HepG2 (cell line): ENCODE results near the gene CTCF. TPM values are rescaled to one million over a fixed set of nuclear protein-coding genes. Genes with fewer than 3 reads are reported as not detected.

Experiments
- ATAC-seq: fragments of 200-7000 bp; cut with Tn5 transposase; 3 replicates; pipeline ENCODE4 v1.9.1; 2020; ENCODE audit warnings: mild to moderate bottlenecking, moderate library complexity
- BruUV-seq: library from RNA; stranded (reverse); fragments of 400-500 nt; replicated peaks from 2 replicates; lab custom pipeline; 2021; lab: Mats Ljungman, UMichigan
- CTCF ChIA-PET: fragments of 300-600 bp; formaldehyde crosslinking; extraction: SDS; loops from one replicate; lab custom pipeline; 2021; ENCODE audit warnings: low total read pairs, inconsistent platforms, low intra/inter-chr PET ratio; lab: Yijun Ruan, JAX
- POLR2A ChIA-PET: fragments of 350-600 bp; sonication (Branson Sonifier 250); formaldehyde crosslinking; loops from one replicate; lab custom pipeline; 2020; ENCODE audit warnings: antibody characterized with exemption, inconsistent platforms; lab: Yijun Ruan, JAX
- DNase-seq: peaks from one replicate; pipeline ENCODE4 v3.0.0-alpha.2; 2015; ENCODE audit warnings: low spot score
- FAIRE-seq: peaks from 3 replicates; lab custom pipeline; 2011; peaks lifted over from hg19 to GRCh38; lab: Jason Lieb, UNC
- H2AFZ ChIP-seq: one replicate; pipeline ENCODE4 v1.6.1; 2011; ENCODE audit warnings: low read length, inconsistent platforms
- H3K27ac ChIP-seq: fragments of 300-600 bp; 3 replicates; pipeline ENCODE4 v1.8.0; 2011; ENCODE audit warnings: mixed run types, mild to moderate bottlenecking, mixed read lengths, low read length, inconsistent platforms; ENCODE audit not compliant: insufficient read depth; ENCODE audit errors: extremely low read length
- H3K27me3 ChIP-seq, 2 experiments: fragments of 200-600 bp in 1 of 2; 2 replicates in 1 of 2; 3 replicates in 1 of 2; pipeline versions ENCODE4 v1.6.0 to v1.8.0; 2011; ENCODE audit warnings: low read length in 2 of 2, mild to moderate bottlenecking in 2 of 2, moderate library complexity in 2 of 2, inconsistent platforms in 1 of 2; ENCODE audit not compliant: insufficient read depth in 2 of 2, control insufficient read depth in 1 of 2
- H3K36me3 ChIP-seq, 2 experiments: fragments of 200-600 bp in 1 of 2; replicated peaks in 1 of 2; 2 replicates in 1 of 2; 3 replicates in 1 of 2; pipeline versions ENCODE4 v1.5.1 to v1.8.0; 2011; ENCODE audit warnings: low read length in 2 of 2, inconsistent platforms in 1 of 2; ENCODE audit not compliant: insufficient read depth in 2 of 2, control insufficient read depth in 1 of 2
- H3K4me1 ChIP-seq: 2 replicates; pipeline ENCODE4 v1.5.1; 2012; ENCODE audit warnings: low read length, inconsistent platforms; ENCODE audit not compliant: insufficient read depth
- H3K4me2 ChIP-seq: 2 replicates; pipeline ENCODE4 v1.6.0; 2011; ENCODE audit warnings: low read depth, low read length, inconsistent platforms
- H3K4me3 ChIP-seq, 3 experiments: fragments of 200-600 bp in 1 of 3; sonication (generic), shearing (Covaris generic) in 1 of 3; replicated peaks in 1 of 3; 2 replicates each; pipeline ENCODE4 v1.5.1; 2011 to 2016; ENCODE audit warnings: low read length in 3 of 3, inconsistent platforms in 2 of 3, low read depth in 2 of 3, mild to moderate bottlenecking in 2 of 3, control low read depth in 1 of 3, mixed read lengths in 1 of 3; ENCODE audit not compliant: insufficient read depth in 1 of 3
- H3K79me2 ChIP-seq: one replicate; pipeline ENCODE4 v1.6.1; 2011; ENCODE audit warnings: low read length, inconsistent platforms; ENCODE audit not compliant: insufficient read depth
- H3K9ac ChIP-seq: 2 replicates; pipeline ENCODE4 v1.6.0; 2011; ENCODE audit warnings: mild to moderate bottlenecking, low read depth, low read length, inconsistent platforms; ENCODE audit not compliant: insufficient read depth
- H3K9me3 ChIP-seq: 2 replicates; pipeline ENCODE4 v1.5.1; 2012; ENCODE audit warnings: mild to moderate bottlenecking, low read length
- H4K20me1 ChIP-seq: 2 replicates; pipeline ENCODE4 v1.6.0; 2011; ENCODE audit warnings: inconsistent platforms, mild to moderate bottlenecking, low read length, moderate library complexity; ENCODE audit not compliant: insufficient read depth
- GLI4 ChIP-seq: sonication (generic); formaldehyde crosslinking; IDR thresholded peaks from 2 replicates; pipeline ENCODE4 v1.5.1; 2020; ENCODE audit warnings: missing genetic modification reagents, mild to moderate bottlenecking, moderate library complexity, borderline replicate concordance
- HOXD1 ChIP-seq: sonication (generic); formaldehyde crosslinking; IDR thresholded peaks from 2 replicates; pipeline ENCODE4 v1.5.0; 2020; ENCODE audit warnings: missing genetic modification reagents
- KAT2B ChIP-seq: fragments of 150-350 bp; IDR thresholded peaks from 2 replicates; pipeline ENCODE4 v1.6.1; 2014; ENCODE audit warnings: low read depth, low read length, borderline replicate concordance
- SMC3 ChIP-seq: IDR thresholded peaks from 2 replicates; pipeline ENCODE4 v1.6.1; 2011; ENCODE audit warnings: low read length, improper control_type of control experiment
- TOE1 ChIP-seq: sonication (generic); formaldehyde crosslinking; IDR thresholded peaks from 2 replicates; pipeline ENCODE4 v1.4.0; 2020; ENCODE audit warnings: mild to moderate bottlenecking, missing genetic modification reagents
- ZBTB7B ChIP-seq: sonication (generic); formaldehyde crosslinking; IDR thresholded peaks from 2 replicates; pipeline ENCODE4 v1.4.0; 2020; ENCODE audit warnings: missing genetic modification reagents
- ZKSCAN8 ChIP-seq: IDR thresholded peaks from 2 replicates; pipeline ENCODE4 v1.6.1; 2016; ENCODE audit warnings: borderline replicate concordance, missing genetic modification reagents, missing compliant biosample characterization
- ZNF12 ChIP-seq: sonication (generic); formaldehyde crosslinking; IDR thresholded peaks from 2 replicates; pipeline ENCODE4 v1.5.0; 2020; ENCODE audit warnings: missing genetic modification reagents
- ZNF543 ChIP-seq: sonication (generic); formaldehyde crosslinking; IDR thresholded peaks from 2 replicates; pipeline ENCODE4 v1.4.0; 2020; ENCODE audit warnings: mild to moderate bottlenecking, missing genetic modification reagents
- WGBS: methylation state at CpG from one replicate; pipeline ENCODE4 v1.1.6; 2017; ENCODE audit warnings: low lambda C conversion rate; 5-methylcytosine and 5-hydroxymethylcytosine counted together
- in situ Hi-C: cut with HindIII; loops from 2 replicates; pipeline ENCODE4 v1.10.0; 2017; ENCODE audit warnings: low pct_unique_long_range_greater_than_20kb; ENCODE audit not compliant: extremely low pct_ligation_motif_present
- intact Hi-C: fragments of 100-400 bp; cut with micrococcal nuclease; formaldehyde crosslinking; loops from one replicate; pipeline ENCODE4 v1.10.0; 2022; ENCODE audit not compliant: unreplicated experiment
- polyA plus RNA-seq, 8 experiments: library from polyadenylated mRNA; depleted of rRNA in 3 of 8; stranded (reverse) in 7 of 8; unstranded in 1 of 8; fragments of >200 nt; fragmentation: Illumina TruSeq in 4 of 8; extraction: Trizol in 4 of 8; gene quantifications; 2 replicates each; pipeline versions ENCODE4 v1.2.1 to v1.2.3, GENCODE V29; 2011 to 2016; ENCODE audit warnings: low read depth in 4 of 8, missing spikeins in 1 of 8, mixed read lengths in 1 of 8; ENCODE audit not compliant: insufficient read depth in 1 of 8
- total RNA-seq, 5 experiments: library from RNA; depleted of rRNA; stranded (reverse); fragments of >200 nt; fragmentation: Illumina TruSeq; extraction: Trizol; gene quantifications; 2 replicates each; pipeline ENCODE4 v1.2.3, GENCODE V29; 2016; ENCODE audit warnings: low read depth in 1 of 5
- TF ChIP-seq, protein P1 (sequence below): IDR thresholded peaks from 2 replicates; pipeline ENCODE4 v1.6.1; 2016; ENCODE audit warnings: missing compliant biosample characterization, missing genetic modification reagents, borderline replicate concordance
- TF ChIP-seq, protein P2 (sequence below): sonication (generic); formaldehyde crosslinking; IDR thresholded peaks from 2 replicates; pipeline ENCODE4 v1.5.1; 2020; ENCODE audit warnings: mild to moderate bottlenecking, missing genetic modification reagents, moderate library complexity
- TF ChIP-seq, protein P3 (sequence below): IDR thresholded peaks from 2 replicates; pipeline ENCODE4 v1.6.1; 2016; ENCODE audit warnings: mild to moderate bottlenecking
- TF ChIP-seq, protein P4 (sequence below): sonication (generic); formaldehyde crosslinking; IDR thresholded peaks from 2 replicates; pipeline ENCODE4 v1.9.0; 2021; ENCODE audit warnings: missing genetic modification reagents, borderline replicate concordance
- TF ChIP-seq, protein P5 (sequence below): sonication (generic); formaldehyde crosslinking; IDR thresholded peaks from 2 replicates; pipeline ENCODE4 v1.8.1; 2023; ENCODE audit warnings: mild to moderate bottlenecking, missing genetic modification reagents

CTCF gene
- total and polyA plus RNA-seq, 2 of the 13 experiments (the other 11 are each of a cell fraction or from before 2014, with no cell fraction given): 19.5 to 37.5 TPM

DNA sequence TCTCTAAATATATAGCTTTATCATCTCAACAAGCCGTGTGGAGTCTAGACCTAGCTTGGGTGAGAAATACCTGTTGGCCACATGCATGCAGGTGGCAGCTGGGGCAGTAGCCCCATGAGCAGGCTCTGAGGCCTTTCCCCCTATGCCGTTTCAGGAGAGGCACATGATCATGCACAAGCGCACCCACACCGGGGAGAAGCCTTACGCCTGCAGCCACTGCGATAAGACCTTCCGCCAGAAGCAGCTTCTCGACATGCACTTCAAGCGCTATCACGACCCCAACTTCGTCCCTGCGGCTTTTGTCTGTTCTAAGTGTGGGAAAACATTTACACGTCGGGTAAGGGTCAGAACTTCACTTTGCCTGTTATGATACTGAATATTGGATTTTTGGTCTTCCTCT, 65.9 kb downstream of the CTCF start (continued):
- TF ChIP-seq ZNF543 (CRISPR knock-in tag): no peak
- no peak for TF ChIP-seq ZKSCAN8 (CRISPR knock-in tag)
- TF ChIP-seq, protein P1, sequence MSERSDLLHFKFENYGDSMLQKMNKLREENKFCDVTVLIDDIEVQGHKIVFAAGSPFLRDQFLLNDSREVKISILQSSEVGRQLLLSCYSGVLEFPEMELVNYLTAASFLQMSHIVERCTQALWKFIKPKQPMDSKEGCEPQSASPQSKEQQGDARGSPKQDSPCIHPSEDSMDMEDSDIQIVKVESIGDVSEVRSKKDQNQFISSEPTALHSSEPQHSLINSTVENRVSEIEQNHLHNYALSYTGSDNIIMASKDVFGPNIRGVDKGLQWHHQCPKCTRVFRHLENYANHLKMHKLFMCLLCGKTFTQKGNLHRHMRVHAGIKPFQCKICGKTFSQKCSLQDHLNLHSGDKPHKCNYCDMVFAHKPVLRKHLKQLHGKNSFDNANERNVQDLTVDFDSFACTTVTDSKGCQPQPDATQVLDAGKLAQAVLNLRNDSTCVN (CRISPR knock-in tag): no peak

DNA sequence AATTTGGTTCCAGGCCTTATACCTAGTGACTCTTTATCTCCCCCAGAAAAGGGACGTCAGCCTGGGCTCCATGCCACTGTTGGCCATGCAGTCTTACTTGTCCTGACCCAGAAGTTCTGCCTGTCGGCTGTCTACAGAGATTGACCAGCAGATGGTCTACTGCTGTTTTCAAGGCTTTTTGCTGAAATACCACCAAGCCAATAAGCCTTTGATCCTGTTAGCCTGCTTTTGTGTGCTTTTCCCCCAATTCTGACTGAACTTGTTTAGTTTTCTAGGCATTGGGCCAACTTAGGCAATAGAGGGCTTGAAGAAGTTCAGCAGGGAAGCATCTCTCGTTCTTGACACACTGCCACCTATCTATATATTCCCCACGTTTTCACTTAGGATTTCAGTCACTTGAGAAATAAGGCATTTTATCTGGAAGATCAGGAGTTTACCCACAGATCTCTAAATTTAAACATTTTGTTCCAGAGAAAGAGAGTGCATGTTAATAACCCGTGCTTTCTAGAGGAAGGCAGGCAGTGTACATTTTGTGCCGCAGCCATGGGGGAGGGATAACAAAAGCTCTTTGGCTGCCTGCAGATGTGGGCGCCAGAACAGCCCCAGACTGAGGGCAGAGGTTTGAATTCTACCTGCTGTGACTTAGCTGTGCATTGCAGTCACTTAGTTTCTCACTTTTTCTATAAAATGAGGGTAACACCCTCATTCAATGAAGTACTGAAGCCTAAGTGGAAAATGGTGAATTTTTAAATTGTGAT, 70.3 kb downstream of the CTCF start:
- H3K4me3 ChIP-seq: no peak overlapping the region
- POLR2A ChIA-PET: interaction anchor here (1.7 kb wide), 1 partner anchor 28 kb away, joined by 3 read pairs; the partner anchor contains the start of gene ACD
- WGBS: 50% methylated on average over 7 of the region's 7 CpGs
- H3K4me2 ChIP-seq: no peak overlapping the region
- H3K36me3 ChIP-seq: peaks cover 33 to 80% of the 10 kb centered on the region in 2 experiments
- CTCF ChIA-PET: no interaction called here
- peak overlapping the region; percentile 43 for H3K27ac ChIP-seq
- H2AFZ ChIP-seq: no peak overlapping the region
- no peaks in the 10 kb centered on the region; the same call in 1 of the 2 replicates for H4K20me1 ChIP-seq
- DNase-seq (peak; percentile 89), ATAC-seq (peak; percentile 85), FAIRE-seq (peak; percentile 90)
- no peaks in the 10 kb centered on the region for H3K9me3 ChIP-seq
- no peaks in the 10 kb centered on the region for H3K79me2 ChIP-seq
- H3K9ac ChIP-seq: no peak overlapping the region
- BruUV-seq: TSS peak; percentile 15
- intact Hi-C loops (no loop called here), in situ Hi-C loops (no loop called here)
- H3K4me1 ChIP-seq: peaks cover 22% of the 10 kb centered on the region
- no peaks in the 10 kb centered on the region for H3K27me3 ChIP-seq
- TF ChIP-seq HOXD1 (CRISPR knock-in tag): no peak
- TF ChIP-seq ZNF12 (CRISPR knock-in tag): no peak
- TF ChIP-seq SMC3: 0 out of 2 replicates have a peak, but pooled peaks have one; percentile 10
- TF ChIP-seq, protein P2, sequence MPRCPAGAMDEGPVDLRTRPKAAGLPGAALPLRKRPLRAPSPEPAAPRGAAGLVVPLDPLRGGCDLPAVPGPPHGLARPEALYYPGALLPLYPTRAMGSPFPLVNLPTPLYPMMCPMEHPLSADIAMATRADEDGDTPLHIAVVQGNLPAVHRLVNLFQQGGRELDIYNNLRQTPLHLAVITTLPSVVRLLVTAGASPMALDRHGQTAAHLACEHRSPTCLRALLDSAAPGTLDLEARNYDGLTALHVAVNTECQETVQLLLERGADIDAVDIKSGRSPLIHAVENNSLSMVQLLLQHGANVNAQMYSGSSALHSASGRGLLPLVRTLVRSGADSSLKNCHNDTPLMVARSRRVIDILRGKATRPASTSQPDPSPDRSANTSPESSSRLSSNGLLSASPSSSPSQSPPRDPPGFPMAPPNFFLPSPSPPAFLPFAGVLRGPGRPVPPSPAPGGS (CRISPR knock-in tag): no peak
- TF ChIP-seq, protein P3, sequence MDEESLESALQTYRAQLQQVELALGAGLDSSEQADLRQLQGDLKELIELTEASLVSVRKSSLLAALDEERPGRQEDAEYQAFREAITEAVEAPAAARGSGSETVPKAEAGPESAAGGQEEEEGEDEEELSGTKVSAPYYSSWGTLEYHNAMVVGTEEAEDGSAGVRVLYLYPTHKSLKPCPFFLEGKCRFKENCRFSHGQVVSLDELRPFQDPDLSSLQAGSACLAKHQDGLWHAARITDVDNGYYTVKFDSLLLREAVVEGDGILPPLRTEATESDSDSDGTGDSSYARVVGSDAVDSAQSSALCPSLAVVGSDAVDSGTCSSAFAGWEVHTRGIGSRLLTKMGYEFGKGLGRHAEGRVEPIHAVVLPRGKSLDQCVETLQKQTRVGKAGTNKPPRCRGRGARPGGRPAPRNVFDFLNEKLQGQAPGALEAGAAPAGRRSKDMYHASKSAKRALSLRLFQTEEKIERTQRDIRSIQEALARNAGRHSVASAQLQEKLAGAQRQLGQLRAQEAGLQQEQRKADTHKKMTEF (CRISPR knock-in tag): no peak
- no peak for TF ChIP-seq TOE1 (CRISPR knock-in tag)
- TF ChIP-seq ZBTB7B (CRISPR knock-in tag): 0 out of 2 replicates have a peak, but pooled peaks have one; percentile 65
- no peak for TF ChIP-seq GLI4 (CRISPR knock-in tag)
- TF ChIP-seq, protein P4, sequence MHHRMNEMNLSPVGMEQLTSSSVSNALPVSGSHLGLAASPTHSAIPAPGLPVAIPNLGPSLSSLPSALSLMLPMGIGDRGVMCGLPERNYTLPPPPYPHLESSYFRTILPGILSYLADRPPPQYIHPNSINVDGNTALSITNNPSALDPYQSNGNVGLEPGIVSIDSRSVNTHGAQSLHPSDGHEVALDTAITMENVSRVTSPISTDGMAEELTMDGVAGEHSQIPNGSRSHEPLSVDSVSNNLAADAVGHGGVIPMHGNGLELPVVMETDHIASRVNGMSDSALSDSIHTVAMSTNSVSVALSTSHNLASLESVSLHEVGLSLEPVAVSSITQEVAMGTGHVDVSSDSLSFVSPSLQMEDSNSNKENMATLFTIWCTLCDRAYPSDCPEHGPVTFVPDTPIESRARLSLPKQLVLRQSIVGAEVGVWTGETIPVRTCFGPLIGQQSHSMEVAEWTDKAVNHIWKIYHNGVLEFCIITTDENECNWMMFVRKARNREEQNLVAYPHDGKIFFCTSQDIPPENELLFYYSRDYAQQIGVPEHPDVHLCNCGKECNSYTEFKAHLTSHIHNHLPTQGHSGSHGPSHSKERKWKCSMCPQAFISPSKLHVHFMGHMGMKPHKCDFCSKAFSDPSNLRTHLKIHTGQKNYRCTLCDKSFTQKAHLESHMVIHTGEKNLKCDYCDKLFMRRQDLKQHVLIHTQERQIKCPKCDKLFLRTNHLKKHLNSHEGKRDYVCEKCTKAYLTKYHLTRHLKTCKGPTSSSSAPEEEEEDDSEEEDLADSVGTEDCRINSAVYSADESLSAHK (CRISPR knock-in tag): no peak
- no peak for TF ChIP-seq KAT2B
- TF ChIP-seq, protein P5, sequence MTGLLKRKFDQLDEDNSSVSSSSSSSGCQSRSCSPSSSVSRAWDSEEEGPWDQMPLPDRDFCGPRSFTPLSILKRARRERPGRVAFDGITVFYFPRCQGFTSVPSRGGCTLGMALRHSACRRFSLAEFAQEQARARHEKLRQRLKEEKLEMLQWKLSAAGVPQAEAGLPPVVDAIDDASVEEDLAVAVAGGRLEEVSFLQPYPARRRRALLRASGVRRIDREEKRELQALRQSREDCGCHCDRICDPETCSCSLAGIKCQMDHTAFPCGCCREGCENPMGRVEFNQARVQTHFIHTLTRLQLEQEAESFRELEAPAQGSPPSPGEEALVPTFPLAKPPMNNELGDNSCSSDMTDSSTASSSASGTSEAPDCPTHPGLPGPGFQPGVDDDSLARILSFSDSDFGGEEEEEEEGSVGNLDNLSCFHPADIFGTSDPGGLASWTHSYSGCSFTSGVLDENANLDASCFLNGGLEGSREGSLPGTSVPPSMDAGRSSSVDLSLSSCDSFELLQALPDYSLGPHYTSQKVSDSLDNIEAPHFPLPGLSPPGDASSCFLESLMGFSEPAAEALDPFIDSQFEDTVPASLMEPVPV (CRISPR knock-in tag): no peak
